Thyroid gland (tissue), 4 donors: ENCODE results near the gene CNPY2.

Source experiments
- CTCF ChIP-seq, 6 experiments: fragments of 200-600 bp in 3 of 6; fragments of 450-650 bp in 3 of 6; sonication (generic) in 3 of 6; IDR thresholded peaks; one replicate each; pipeline ENCODE4 v1.5.1; 2016 to 2019; ENCODE audit warnings: antibody characterized with exemption in 6 of 6, mild to moderate bottlenecking in 2 of 6, inconsistent platforms in 1 of 6, moderate library complexity in 1 of 6
- POLR2A ChIP-seq, 2 donors: fragments of 450-650 bp; IDR thresholded peaks; one replicate each; pipeline ENCODE4 v1.6.1; 2017; ENCODE audit warnings: antibody characterized with exemption in 2 of 2, mild to moderate bottlenecking in 2 of 2, moderate library complexity in 1 of 2

DNA sequence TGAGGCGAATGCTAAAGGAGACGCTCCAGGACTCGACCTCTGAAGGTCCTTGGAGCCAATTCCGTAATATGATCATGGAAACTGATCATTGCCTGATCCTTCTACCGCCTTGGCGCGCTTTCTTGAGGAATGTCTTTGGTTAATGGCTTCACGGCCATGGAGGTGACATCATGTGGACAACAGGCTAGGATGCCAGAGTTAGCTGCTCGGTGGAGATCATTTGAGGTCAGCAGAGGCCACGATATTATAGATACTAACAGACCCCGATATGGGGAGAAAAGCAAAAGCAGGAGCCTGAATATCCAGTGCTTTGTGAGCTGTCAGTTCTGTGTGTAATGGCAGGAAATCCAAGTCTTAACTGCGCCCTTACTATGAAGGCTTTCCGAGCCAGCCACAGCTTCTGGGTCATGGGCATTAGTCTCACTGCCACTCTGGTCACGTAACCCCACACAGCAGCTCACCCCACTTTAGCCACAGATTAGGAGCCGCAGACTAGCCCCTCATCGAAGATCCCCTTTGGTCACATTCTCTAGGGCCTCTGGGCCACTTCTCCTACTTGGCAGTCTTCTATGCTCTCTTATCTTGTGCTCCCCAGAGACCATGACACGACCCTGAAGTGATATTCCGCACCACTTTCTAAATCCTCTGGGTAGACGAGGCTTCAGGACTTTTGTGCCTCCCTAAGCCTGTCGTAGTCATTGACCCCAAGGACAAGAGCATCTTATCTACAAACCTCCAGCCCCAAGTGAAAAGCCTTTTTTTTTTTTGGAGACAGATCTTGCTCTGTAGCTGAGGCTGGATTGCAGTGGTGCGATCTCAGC is 14.9 kb downstream of the CNPY2 start:
- no peak for TF ChIP-seq POLR2A (IDR thresholded peaks at IDR 0.05)
- no peak for TF ChIP-seq CTCF (IDR thresholded peaks at IDR 0.05)
